ENCODE measurements around the gene ANKMY2. TPM values are rescaled to one million over a fixed set of nuclear protein-coding genes. Genes with fewer than 3 reads are reported as not detected.
"Not testable (repeated sequence)": the region's sequence is repeated elsewhere in the genome, so short reads cannot be mapped to it uniquely, and the experiment has no call there.

The ANKMY2 gene
- 22.8 TPM for polyA plus RNA-seq (ENCODE audit: insufficient read length)

DNA sequence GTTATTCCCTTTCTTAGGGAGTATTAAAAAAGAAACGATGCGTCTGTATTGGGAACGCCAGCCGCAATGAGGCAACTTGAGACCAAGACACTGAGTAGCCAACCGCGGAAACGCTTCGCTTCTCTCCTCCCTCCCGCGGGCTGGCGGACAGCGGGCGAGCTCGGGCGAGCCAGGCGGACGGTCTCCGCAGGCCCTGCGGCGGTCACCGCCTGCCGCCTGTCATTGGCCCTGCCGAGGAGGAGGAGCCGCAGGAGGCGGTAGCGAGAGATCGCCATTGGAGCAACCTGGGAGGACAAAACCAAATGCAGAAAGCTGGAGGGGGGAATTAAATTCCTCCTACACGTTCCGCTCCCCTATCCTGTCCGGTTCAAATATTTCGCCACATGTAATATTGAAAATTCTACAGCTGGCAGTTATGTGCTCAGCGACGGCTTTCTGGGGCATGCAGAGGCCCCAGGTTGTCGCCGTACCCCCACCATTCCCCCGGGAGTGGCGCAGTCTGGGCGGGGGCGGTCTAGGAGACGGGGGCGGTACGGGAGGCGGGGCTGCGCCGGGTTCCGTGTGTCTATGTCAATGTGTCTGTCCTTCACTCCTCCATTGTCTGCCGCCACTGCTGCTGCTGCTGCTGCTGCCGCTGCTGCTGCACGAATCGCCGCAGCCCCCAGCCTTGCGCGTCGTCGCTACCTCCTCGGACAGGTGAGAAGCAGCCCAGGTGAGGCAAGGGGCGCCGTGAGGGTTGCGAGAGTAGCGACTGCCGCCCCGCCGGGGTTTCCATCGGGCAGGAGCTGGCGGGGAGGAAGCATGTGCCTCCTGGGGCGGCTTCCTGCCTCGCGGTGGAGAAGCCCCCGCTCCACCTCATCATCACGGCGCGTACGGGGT lies at the start of gene ANKMY2, which contains the start of gene BZW2:
ANKMY2 (minus strand) TSS at position 162 of the 879 bp plus-strand sequence. CDS start 181 bp downstream, outside the sequence.
BZW2 (plus strand) TSS at position 589 of the 879 bp plus-strand sequence. CDS start 19,263 bp downstream, outside the sequence.
- DNase-seq = peak; percentile 95

GRCh38 chr7:16694806-16695205 lies 49.3 kb upstream of the ANKMY2 start:
- no peak for DNase-seq

- DNase-seq = no peak
Observed at GRCh38 chr7:16693601-16694318, 48.2 kb upstream of the ANKMY2 start.

- DNase-seq = no peak
Observed at GRCh38 chr7:16691241-16691640, 45.7 kb upstream of the ANKMY2 start.

DNA sequence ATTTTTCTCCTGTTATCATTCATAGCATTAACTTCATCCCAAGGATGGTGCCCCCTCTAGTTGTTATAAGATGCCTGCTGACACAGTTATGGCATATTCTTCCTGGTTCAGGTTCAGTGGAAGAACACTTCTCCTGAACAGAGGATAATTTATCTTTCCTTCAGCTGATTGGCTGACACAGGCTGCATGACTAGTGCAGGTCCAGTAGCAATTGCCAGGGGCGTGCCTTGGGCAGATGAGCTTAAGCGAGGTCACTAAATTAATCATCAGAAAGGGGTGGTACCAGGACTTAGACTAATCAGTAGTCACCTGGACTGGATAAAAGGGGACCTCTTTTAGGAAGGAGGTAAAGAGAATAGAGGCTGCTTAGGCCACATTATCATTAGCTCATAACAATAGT lies 42.7 kb upstream of the ANKMY2 start:
- no peak for DNase-seq

GRCh38 chr7:16685535-16685934 lies 40.0 kb upstream of the ANKMY2 start:
- DNase-seq = no peak

DNA sequence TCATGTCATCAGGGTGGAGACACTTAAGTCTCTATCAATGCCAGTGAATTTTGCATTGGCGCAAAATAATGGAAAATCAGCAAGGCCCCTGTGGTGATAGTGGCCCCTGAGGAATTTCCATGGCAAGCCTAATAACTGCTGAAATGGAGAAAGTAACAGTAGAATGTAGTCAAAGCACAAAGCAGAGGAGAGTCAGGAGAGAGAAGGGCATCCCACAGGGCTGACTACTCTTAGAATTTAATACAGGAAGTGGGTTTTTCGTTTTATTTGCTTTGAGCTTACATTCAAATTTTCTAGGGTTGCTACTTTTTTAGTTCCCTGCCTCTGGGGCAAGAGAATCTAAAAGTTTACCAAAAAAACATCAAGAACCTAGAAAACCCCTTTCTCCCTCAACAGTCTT lies 39.4 kb upstream of the ANKMY2 start:
- DNase-seq = no peak

DNA sequence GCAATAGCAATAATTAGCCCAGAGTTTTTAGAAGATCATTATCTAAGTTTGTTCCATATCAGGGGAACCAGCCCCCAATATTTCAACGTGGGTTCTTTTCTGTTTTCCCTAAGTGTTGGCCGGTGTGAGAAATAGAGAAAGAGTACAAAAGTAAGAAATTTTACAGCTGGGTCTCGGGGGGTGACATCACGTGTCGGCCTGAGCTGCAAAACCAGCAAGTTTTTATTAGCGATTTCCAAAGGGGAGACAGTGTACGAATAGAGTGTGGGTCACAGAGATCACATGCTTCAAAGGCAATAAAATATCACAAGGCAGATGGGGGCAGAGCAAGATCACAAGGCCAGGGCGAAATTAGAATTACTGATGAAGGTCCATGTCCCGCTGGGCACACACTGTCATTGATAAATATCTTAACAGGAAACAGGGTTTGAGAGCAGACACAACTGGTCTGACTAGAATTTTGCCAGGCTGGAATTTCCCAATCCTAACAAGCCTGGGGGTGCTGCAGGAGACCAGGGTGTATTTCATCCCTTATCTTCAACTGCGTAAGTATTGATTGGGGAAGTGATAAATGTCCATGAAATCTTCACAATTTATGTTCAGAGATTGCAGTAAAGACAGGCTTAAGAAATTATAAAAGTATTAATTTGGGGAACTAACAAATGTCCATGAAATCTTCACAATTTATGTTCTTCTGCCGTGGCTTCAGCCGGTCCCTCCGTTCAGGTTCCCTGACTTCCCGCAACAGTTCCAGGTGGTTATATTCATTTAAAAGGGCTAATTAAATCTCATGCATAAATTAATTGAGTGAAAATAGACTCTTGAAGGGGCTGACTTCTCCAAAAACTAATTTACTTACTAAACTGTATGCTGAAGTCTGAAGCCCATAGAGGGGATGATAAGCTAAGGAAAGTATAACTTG lies 33.4 kb upstream of the ANKMY2 start:
- DNase-seq = not testable (repeated sequence)

DNA sequence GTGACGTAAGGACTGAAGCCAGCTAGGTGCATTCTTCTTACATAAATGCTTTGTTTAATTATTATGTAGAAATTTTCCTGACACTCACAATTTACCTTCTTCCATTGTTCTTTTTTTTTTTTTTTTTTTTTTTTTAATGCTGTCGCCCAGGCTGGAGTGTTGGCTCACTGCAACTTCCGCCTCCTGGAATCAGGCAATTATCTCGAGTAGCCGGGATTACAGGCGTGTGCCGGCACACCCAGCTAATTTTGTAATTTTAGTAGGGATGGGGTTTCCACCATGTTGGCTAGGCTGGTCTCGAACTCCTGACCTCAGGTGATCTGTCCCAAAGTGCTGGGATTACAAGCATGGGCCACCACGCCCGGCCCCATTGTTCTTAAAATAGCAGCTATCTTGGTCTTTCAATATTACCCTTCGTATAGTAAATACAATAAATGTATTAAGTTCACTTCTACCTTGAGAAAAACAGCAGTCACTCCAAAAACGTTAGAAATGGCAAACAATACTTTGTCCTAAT lies 32.5 kb upstream of the ANKMY2 start:
- no peak for DNase-seq

GRCh38 chr7:16675277-16675676 lies 29.7 kb upstream of the ANKMY2 start:
- no peak for DNase-seq

DNA sequence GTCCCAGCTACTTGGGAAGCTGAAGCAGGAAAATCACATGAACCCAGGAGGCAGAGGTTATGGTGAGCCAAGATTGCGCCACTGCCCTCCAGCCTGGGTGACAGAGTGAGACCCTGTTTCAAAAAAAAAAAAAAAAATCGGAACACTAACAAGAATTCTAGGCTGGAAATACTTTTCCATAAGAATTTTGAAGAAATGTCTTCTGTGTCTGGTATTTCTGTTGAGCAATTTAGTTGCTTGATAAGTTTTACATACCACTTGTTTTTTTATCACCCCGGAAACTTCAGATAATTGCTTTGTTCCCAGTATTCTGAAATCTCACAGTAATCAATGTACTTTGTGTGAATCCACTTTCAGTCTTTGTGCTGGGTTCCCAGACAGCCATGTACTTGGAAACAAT lies 26.3 kb upstream of the ANKMY2 start:
- no peak for DNase-seq

DNA sequence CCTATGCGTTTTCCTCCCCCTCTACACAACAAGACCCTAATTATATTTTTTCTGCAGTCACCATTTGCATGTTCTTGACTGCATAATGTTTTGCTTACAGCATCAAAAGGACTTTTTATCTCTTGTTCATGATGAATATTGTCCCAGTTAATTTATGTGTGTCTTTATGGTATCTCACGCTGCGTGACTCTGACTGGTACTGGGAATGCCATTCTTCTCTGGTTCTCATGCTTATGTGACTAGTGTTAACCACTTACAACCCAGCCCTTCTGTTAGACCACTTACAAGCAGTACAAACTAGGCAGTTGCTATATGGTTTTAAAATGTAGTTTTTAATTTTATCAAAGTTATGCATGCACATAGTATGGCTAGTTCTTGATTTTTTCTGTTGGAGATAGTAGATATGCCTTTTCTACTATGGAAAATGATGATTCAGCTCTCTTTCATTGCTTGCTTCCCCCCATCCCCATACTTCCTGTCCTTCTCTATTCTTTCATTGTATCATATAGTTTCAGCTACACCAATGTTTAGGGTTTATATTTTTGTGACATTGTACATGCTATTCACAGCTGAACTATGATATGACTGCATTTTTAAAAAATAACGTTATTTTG lies 25.3 kb upstream of the ANKMY2 start:
- DNase-seq = no peak

- no peak for DNase-seq
Observed at GRCh38 chr7:16670021-16670420, 24.5 kb upstream of the ANKMY2 start.

DNA sequence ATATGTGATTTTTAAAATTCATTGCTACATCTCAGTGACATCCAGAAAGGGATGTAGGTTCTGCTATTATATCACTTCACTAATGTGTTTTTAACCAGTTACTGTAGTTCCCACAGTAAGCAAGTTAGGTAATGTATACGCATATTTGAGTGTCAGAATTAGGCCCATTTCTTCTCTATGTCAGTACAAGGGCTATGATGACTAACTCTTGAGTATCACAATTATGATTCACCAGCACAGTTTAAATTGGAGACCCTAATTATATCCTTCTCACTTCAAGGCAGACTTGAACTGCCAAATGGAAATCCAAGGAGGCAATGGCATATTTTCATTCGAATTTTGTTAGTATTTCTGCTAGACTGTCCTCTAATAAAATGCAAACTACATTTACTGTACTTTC lies 24.0 kb upstream of the ANKMY2 start:
- DNase-seq = no peak

- no peak for DNase-seq
Observed at GRCh38 chr7:16668978-16669377, 23.4 kb upstream of the ANKMY2 start.

DNA sequence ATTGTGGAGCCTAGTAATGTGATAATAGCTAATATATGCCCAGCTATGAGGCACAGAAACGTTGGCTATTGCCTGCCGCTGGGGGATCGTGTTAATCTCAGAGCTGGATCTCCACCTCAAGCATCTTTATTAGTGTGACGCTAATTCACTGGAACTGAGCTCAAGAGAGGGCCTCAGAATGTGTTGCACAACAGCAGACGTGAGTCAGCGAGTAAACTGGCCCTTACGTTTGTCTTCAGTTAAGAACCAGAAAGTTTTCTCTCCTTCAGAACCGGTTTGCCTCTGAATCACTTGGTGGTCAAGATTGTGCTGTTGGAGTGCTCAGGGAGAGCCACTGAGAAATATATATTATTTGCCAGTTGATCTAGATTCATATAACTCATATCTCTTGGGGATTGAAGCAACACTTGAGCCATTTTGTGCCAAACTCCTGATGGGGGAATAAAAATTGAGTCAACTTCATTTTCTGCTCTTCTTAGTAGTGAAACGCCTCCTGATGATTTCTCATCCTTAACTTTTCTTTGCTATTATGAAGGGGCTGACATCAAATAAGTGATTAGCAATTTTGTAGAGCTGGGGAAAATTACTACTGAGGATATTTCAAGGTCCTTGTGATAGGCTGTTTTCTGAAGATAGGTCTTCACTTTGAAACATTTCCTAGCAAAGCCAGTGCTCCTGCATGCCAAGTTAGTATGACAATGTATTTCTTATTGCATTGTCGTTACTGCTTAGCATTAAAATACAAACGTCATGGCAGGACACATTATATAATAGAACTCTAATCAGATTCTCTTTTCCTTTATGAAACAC lies 22.7 kb upstream of the ANKMY2 start:
- no peak for DNase-seq

GRCh38 chr7:16667355-16667754 lies 21.8 kb upstream of the ANKMY2 start:
- DNase-seq = no peak

GRCh38 chr7:16661924-16662323 lies 16.4 kb upstream of the ANKMY2 start:
- no peak for DNase-seq

- DNase-seq = no peak
Observed at GRCh38 chr7:16660702-16661464, 15.3 kb upstream of the ANKMY2 start.

GRCh38 chr7:16659854-16660497 lies 14.4 kb upstream of the ANKMY2 start:
- not testable (repeated sequence) for DNase-seq
